ENCODE measurements around the gene AGBL5. TPM values are rescaled to one million over a fixed set of nuclear protein-coding genes. Genes with fewer than 3 reads are reported as not detected.
"Not testable (repeated sequence)": the region's sequence is repeated elsewhere in the genome, so short reads cannot be mapped to it uniquely, and the experiment has no call there.

AGBL5 gene
- total RNA-seq, 2 donors from 2014 or later = 15.1 to 16.8 TPM

DNA sequence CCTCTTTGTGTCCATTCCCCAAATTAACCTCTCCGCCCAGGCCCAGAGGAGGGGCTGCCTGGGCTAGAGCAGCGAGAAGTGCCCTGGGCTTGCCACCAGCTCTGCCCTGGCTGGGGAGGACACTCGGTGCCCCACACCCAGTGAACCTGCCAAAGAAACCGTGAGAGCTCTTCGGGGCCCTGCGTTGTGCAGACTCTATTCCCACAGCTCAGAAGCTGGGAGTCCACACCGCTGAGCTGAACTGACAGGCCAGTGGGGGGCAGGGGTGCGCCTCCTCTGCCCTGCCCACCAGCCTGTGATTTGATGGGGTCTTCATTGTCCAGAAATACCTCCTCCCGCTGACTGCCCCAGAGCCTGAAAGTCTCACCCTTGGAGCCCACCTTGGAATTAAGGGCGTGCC lies 48.6 kb downstream of the AGBL5 start:
- no peaks in the 10 kb centered on the region for H3K4me1 ChIP-seq
- no peak overlapping the region for H3K4me3 ChIP-seq
- no peaks in the 10 kb centered on the region for H3K27me3 ChIP-seq
- no peak overlapping the region for H3K9ac ChIP-seq (ENCODE audit: low read depth in 2 of 2, low read length in 2 of 2)
- no peaks in the 10 kb centered on the region for H3K9me3 ChIP-seq
- no peaks in the 10 kb centered on the region for H3K36me3 ChIP-seq
- no peak for DNase-seq
- no peak for TF ChIP-seq CTCF (IDR thresholded peaks at IDR 0.05)
- intact Hi-C loops (cut with DNase I) = no loop called here
- H3K27ac ChIP-seq = no peak overlapping the region

GRCh38 chr2:27102329-27102728 lies 50.9 kb downstream of the AGBL5 start:
- DNase-seq = no peak
- no peaks in the 10 kb centered on the region for H3K36me3 ChIP-seq
- intact Hi-C loops (cut with DNase I) = no loop called here

GRCh38 chr2:27105981-27106380 lies 54.5 kb downstream of the AGBL5 start:
- no peaks in the 10 kb centered on the region for H3K36me3 ChIP-seq
- no peak overlapping the region for H3K4me3 ChIP-seq
- DNase-seq = no peak

More at GRCh38 chr2:27102329-27102728, 50.9 kb downstream of the AGBL5 start:
- no peaks in the 10 kb centered on the region for H3K9me3 ChIP-seq
- H3K4me1 ChIP-seq = no peaks in the 10 kb centered on the region
- H3K27me3 ChIP-seq = no peaks in the 10 kb centered on the region
- H3K4me3 ChIP-seq = no peak overlapping the region
- H3K27ac ChIP-seq = no peak overlapping the region
- H3K9ac ChIP-seq (ENCODE audit: low read depth in 2 of 2, low read length in 2 of 2) = no peak overlapping the region
- TF ChIP-seq CTCF (IDR thresholded peaks at IDR 0.05) = no peak

DNA sequence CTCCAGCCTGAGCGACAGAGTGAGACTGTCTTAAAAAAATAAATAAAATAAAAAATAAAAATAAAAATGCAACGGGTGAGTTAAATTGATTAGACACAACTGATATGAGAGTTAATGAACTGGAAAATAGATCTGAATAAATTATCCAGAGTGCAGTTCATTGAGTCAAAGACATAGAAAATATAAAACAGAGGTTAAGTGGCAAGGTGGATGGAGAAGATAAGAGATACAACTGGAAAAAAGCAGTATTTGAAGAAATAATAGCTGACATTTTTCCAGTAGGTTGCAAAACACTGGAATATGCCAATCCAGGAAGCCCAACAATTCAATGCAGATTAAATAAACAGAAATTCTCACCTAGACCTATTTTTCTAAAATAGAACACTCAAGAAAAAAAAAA lies 56.8 kb downstream of the AGBL5 start:
- H3K36me3 ChIP-seq = no peaks in the 10 kb centered on the region
- no peak for TF ChIP-seq CTCF (IDR thresholded peaks at IDR 0.05)
- intact Hi-C loops (cut with DNase I) = no loop called here
- H3K27me3 ChIP-seq = no peaks in the 10 kb centered on the region
- H3K4me3 ChIP-seq = no peak overlapping the region
- no peaks in the 10 kb centered on the region for H3K4me1 ChIP-seq
- H3K9ac ChIP-seq (ENCODE audit: low read depth in 2 of 2, low read length in 2 of 2) = no peak overlapping the region
- no peak for DNase-seq
- no peaks in the 10 kb centered on the region for H3K9me3 ChIP-seq
- H3K27ac ChIP-seq = no peak overlapping the region

More at GRCh38 chr2:27105981-27106380, 54.5 kb downstream of the AGBL5 start:
- intact Hi-C loops (cut with DNase I) = no loop called here
- Histone ChIP-seq H3K9ac (ENCODE audit: low read depth in 2 of 2, low read length in 2 of 2) (no peak overlapping the region), H3K9me3 (no peaks in the 10 kb centered on the region), H3K27me3 (no peaks in the 10 kb centered on the region), H3K27ac (no peak overlapping the region), H3K4me1 (no peaks in the 10 kb centered on the region)
- TF ChIP-seq CTCF (IDR thresholded peaks at IDR 0.05) = no peak

DNA sequence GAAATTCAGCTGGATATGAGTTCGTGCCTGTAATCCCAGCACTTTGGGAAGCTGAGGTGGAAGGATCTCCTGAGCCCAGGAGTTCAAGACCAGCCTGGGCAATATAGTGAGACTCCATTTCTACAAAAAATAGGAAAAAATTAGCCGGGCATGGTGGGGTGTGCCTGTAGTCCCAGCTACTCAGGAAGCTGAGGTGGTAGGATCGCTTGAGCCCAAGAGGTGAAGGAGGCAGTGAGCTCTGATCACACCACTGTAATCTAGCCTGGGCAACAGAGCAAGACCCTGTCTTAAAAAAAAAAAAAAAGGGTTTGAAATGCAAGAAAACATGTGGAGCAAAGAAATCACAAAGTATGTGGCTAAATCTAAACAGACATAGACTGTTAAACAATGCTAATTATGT lies 57.6 kb downstream of the AGBL5 start:
- H3K27me3 ChIP-seq = no peaks in the 10 kb centered on the region
- no peak for TF ChIP-seq CTCF (IDR thresholded peaks at IDR 0.05)
- no peak overlapping the region for H3K4me3 ChIP-seq
- no peak overlapping the region for H3K9ac ChIP-seq (ENCODE audit: low read depth in 2 of 2, low read length in 2 of 2)
- no peaks in the 10 kb centered on the region for H3K36me3 ChIP-seq
- DNase-seq = no peak
- H3K9me3 ChIP-seq = no peaks in the 10 kb centered on the region
- H3K4me1 ChIP-seq = no peaks in the 10 kb centered on the region
- H3K27ac ChIP-seq = no peak overlapping the region
- intact Hi-C loops (cut with DNase I) = no loop called here

DNA sequence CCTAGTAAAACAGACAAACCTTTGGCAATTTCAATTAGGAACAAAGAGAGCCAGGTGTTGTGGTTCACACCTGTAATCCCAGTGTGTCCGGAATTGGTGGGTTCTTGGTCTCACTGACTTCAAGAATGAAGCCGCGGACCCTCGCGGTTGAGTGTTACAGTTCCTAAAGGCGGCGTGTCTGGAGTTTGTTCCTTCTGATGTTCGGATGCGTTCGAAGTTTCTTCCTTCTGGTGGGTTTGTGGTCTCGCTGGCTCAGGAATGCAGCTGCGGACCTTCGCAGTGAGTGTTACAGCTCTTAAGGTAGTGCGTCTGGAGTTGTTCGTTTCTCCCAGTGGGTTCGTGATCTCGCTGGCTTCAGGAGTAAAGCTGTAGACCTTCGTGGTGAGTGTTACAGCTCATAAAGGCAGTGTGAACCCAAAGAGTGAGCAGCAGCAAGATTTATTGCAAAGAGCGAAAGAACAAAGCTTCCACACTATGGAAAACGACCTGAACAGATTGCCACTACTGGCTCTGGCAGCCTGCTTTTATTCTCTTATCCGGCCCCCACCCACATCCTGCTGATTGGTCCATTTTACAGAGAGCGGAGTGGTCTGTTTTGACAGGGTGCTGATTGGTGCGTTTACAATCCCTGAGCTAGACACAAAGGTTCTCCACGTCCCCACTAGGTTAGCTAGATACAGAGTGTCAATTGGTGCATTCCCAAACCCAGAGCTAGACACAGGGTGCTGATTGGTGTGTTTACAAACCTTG lies 59.3 kb downstream of the AGBL5 start:
- DNase-seq; intact Hi-C loops (cut with DNase I); H3K4me3 ChIP-seq; H3K9ac ChIP-seq (ENCODE audit: low read depth in 2 of 2, low read length in 2 of 2); H3K36me3 ChIP-seq; H3K27me3 ChIP-seq; H3K9me3 ChIP-seq; H3K27ac ChIP-seq; H3K4me1 ChIP-seq: not testable (repeated sequence)

GRCh38 chr2:27111392-27112078 lies 60.1 kb downstream of the AGBL5 start:
- H3K9me3 ChIP-seq; H3K9ac ChIP-seq (ENCODE audit: low read depth in 2 of 2, low read length in 2 of 2); H3K27me3 ChIP-seq; DNase-seq; H3K4me1 ChIP-seq; H3K27ac ChIP-seq; H3K36me3 ChIP-seq; H3K4me3 ChIP-seq; intact Hi-C loops (cut with DNase I): not testable (repeated sequence)
